ENCODE measurements around the gene GPSM3. TPM values are rescaled to one million over a fixed set of nuclear protein-coding genes. Genes with fewer than 3 reads are reported as not detected.
"Not testable (repeated sequence)": the region's sequence is repeated elsewhere in the genome, so short reads cannot be mapped to it uniquely, and the experiment has no call there.

Gene GPSM3
- total RNA-seq, 1 donor from 2014 or later, result 0.41 TPM

- no peak for DNase-seq (ENCODE audit: low spot score in 2 of 2)
Measured at GRCh38 chr6:32188381-32189068, 3.9 kb downstream of the GPSM3 start.

GRCh38 chr6:32187725-32188380 is 4.6 kb downstream of the GPSM3 start:
- DNase-seq (ENCODE audit: low spot score in 2 of 2); FAIRE-seq: not testable (repeated sequence)

More at GRCh38 chr6:32188381-32189068, 3.9 kb downstream of the GPSM3 start:
- no peak for FAIRE-seq

GRCh38 chr6:32187009-32187709 is 5.3 kb downstream of the GPSM3 start:
- FAIRE-seq (no peak), DNase-seq (ENCODE audit: low spot score in 2 of 2) (no peak)

- FAIRE-seq; DNase-seq (ENCODE audit: low spot score in 2 of 2): not testable (repeated sequence)
Measured at GRCh38 chr6:32186151-32186840, 6.1 kb downstream of the GPSM3 start.

GRCh38 chr6:32185681-32186131 is 6.7 kb downstream of the GPSM3 start:
- FAIRE-seq, result not testable (repeated sequence)

GRCh38 chr6:32184084-32184640 is 8.3 kb downstream of the GPSM3 start, which contains the start of gene AGER:
Gene AGER (minus strand): TSS chr6:32184253. CDS start chr6:32184222, 31 bp downstream.
- DNase-seq (ENCODE audit: low spot score in 2 of 2), result no peak
- FAIRE-seq, result no peak

More at GRCh38 chr6:32185681-32186131, 6.7 kb downstream of the GPSM3 start:
- DNase-seq (ENCODE audit: low spot score in 2 of 2), result not testable (repeated sequence)

GRCh38 chr6:32183483-32184083 is 8.9 kb downstream of the GPSM3 start:
- no peak for FAIRE-seq

GRCh38 chr6:32183030-32183429 is 9.4 kb downstream of the GPSM3 start:
- DNase-seq (ENCODE audit: low spot score in 2 of 2) (no peak), FAIRE-seq (no peak)

More at GRCh38 chr6:32183483-32184083, 8.9 kb downstream of the GPSM3 start:
- DNase-seq (ENCODE audit: low spot score in 2 of 2), result no peak

- no peak for FAIRE-seq
- no peak for DNase-seq (ENCODE audit: low spot score in 2 of 2)
Measured at GRCh38 chr6:32182555-32182981, 9.9 kb downstream of the GPSM3 start.

GRCh38 chr6:32181915-32182529 is 10.4 kb downstream of the GPSM3 start:
- FAIRE-seq (no peak), DNase-seq (ENCODE audit: low spot score in 2 of 2) (no peak)

- DNase-seq (ENCODE audit: low spot score in 2 of 2), result no peak
- no peak for FAIRE-seq
Measured at GRCh38 chr6:32181148-32181702, 11.2 kb downstream of the GPSM3 start.

GRCh38 chr6:32179766-32180405 is 12.6 kb downstream of the GPSM3 start:
- DNase-seq (ENCODE audit: low spot score in 2 of 2) (no peak), FAIRE-seq (no peak)

GRCh38 chr6:32178547-32179440 is 13.6 kb downstream of the GPSM3 start:
- no peak for DNase-seq (ENCODE audit: low spot score in 2 of 2)

GRCh38 chr6:32177788-32178546 is 14.5 kb downstream of the GPSM3 start, which contains the start of gene RNF5:
Gene RNF5 (plus strand): TSS chr6:32178405. CDS start chr6:32178512, 107 bp downstream.
- FAIRE-seq (peak; percentile 88), DNase-seq (ENCODE audit: low spot score in 2 of 2) (peak; percentile 93 to 95)

More at GRCh38 chr6:32178547-32179440, 13.6 kb downstream of the GPSM3 start:
- FAIRE-seq, result no peak

- DNase-seq (ENCODE audit: low spot score in 2 of 2), result no peak
Measured at GRCh38 chr6:32177183-32177787, 15.2 kb downstream of the GPSM3 start.

More at GRCh38 chr6:32177183-32177787, 15.2 kb downstream of the GPSM3 start:
- no peak for FAIRE-seq
